HG02678 (cell line): ENCODE results near the gene PNLIP.

ENCODE experiments used
- ATAC-seq: cut with Tn5 transposase; IDR thresholded peaks from one replicate; pipeline ENCODE4 v1.9.1; 2021; ENCODE audit warnings: mild to moderate bottlenecking, moderate library complexity; ENCODE audit not compliant: unreplicated experiment

Gene PNLIP

DNA sequence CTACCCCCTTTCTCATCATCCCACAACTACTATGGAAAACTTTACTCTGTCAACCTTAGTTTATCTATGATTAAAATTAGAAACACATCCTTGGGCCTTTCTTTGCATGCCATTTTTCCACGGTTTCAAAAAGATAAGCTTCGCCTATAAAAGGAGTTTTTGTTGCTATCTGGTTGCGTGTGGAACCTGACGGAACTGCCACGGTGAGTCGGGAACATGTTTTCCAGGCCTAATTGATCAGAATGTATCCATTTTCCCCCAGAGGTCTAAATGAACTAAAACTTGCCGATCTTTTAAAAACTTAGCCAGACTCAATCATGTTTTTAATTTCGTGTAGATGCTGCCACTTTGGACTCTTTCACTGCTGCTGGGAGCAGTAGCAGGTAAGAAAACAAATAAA lies at the start of gene PNLIP:
Gene PNLIP (plus strand): TSS at position 176 of the 400 bp plus-strand sequence. CDS start 162 bp downstream, at position 338.
- ATAC-seq, result no peak

DNA sequence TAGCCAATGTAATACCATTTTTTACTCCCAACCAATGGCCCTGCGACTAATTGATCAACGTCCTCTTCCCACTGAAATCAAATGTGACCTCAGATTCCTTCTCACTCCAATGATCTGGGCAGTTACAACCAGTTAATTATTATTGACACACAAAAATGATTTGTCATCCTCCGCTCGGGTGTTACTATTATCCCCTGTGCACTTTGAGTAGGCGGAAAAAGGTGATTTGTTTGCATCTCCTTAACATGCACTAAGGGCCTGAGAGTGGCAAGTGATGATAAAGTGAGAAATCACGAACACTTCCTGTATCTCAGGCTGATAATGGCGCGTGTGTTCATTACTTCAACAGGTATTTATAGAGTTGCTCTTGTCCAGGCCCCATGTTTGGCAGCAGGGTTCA lies 40.9 kb upstream of the PNLIP start:
- no peak for ATAC-seq

DNA sequence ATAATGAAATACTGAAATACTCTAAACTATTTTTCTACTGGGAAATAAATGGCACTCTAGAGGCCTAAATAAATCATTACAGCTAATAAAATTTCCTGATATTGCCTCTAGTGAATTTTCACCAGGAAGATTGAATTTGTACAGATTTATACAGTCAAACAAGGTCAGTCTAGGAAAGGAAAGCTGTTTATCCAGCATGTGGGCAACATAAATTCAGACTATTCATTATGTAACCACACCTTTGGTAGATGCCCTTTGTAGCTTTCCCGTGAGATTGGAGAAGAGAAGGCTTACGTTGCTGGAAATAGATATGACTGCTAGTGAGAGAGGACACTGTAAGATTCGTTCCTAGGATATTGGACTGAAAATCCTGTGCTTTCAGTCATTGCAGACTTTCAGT lies 35.2 kb upstream of the PNLIP start:
- no peak for ATAC-seq

DNA sequence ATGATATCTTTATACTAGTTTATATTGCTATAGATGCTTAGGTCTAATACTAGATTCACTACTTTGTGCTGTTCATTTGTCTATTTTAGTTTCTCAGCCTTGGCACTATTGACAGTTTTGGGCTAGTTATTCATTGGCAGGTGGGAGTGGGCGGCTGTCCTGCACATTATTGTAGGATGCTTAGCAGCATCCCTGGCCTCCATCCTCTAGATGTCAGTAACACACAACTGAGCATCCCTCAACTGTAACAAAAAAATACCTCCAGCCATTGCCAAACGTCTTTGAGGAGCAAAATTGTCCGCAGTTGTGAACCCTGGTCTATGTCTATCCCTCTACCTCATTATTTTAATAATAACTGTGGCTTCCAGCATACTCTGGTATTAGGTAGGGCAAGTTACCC lies 34.4 kb upstream of the PNLIP start:
- no peak for ATAC-seq

DNA sequence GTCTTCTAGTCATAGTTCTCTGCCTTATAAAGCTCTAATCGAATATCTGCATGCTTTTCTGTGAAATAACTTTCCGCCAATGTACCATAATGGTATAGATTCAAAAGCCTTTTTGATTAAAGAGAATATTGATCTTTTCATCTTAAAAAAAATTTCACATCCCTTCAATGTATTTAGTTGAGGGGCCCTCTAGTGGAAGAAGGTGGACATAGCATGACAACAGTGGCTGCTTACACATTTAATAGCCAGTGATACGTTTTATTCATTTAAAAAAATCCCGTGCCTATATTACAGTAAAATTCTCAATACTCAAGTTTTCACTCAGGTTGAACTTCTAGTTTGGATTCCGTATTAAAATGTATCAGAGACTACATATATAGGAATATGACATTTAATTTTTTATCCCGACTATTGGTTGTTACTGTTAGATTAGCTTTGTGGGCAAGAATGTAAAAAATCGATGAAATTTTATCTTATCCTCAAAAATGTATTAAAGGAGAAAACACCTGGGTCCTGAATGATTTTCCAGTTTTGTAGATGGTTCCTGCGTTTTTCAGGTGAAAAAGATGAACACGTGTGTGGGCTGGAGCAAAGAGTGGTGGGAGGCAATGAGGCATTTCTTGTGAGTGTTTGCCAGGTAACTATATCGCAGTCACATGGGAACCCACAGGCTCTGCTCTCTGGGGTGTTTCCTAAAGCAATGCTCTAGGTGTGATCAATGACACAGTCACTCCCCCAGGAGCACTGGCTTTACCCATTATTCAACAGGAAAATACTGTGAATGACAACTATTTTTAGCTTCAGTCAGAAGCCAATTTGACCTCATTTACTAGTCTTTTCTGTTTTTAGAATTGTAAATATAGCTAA lies 24.1 kb upstream of the PNLIP start:
- peak; percentile 73 for ATAC-seq

DNA sequence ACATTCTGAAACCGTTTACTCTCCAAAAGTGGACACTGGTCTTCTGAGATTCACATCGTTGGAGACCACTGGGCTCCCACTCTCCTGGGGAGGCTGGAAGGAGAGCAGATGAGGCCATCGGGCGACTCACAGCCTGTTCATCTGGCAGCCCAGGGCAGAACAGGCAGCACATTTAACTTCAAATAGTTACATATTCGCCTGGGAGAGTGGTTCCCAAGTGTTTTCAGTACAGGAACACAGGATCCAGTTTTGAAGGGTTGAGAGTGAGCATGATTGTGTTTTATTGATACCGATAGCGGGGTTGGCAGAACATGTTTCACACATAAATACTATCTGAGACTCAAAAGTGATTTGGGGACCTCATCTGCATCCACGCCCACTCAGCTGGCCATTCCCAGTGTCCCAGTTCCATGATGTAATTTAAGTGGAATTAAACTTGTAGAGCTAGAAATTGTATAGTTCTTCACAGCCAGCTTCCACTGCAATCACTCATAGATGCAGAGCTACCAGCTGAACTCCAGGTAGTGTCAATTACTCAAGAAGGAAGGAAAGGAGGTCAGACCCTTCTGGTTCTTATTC lies 22.8 kb upstream of the PNLIP start:
- ATAC-seq, result no peak

DNA sequence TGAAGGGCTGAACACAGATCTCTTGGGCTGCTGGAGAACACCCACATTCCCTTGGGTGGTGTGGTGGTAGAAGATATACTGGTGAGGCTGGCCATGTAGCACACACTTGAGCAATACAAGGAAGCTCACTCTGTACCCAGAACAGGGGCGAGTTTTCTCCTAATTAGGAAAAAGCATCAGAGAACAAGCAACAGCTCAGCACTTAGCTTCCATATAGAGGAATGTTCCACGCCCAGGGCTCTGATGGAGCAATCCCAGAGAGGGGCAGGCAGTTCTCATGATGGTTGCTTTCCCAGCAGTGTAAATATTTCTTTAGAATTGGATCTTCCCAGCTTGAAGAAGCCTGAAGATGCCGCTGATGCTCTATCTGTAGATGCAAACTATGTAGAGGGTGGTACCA lies 21.0 kb upstream of the PNLIP start:
- no peak for ATAC-seq

DNA sequence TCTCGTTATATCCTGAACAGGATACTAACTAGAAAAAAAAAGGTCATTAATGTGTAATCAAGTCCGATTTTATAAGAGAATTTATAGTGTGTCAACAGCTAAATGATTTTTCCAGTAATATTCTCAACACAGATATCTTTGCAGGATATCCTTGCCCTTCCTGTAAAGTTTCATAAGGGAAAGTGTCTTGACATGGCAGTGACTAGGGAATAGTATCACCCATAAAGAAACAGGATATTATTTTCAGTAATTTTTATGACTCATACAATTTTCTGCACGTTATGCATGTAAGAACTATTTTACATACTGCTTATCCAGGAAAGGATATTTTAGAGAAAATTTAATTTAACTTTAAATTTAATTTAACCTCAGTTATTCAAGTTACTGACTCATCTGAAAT lies 19.5 kb upstream of the PNLIP start:
- no peak for ATAC-seq

DNA sequence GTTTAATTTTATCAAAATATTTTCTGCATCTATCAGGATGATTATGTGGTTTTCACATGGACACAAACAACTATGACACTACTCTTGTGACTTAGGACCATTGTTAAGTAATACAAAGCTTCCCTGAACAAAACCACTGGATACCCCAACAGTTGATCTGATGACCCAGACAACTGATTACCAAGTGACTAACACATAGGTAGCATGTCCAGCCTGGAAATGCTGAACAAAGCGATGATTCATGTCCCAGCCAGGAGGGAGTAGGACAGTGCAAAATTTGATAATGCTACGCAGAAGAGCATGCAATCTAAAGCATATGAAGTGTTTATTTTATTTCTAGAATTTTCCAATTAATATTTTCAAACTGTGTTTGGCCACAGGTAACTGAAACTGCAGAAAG lies 8.9 kb upstream of the PNLIP start:
- no peak for ATAC-seq

DNA sequence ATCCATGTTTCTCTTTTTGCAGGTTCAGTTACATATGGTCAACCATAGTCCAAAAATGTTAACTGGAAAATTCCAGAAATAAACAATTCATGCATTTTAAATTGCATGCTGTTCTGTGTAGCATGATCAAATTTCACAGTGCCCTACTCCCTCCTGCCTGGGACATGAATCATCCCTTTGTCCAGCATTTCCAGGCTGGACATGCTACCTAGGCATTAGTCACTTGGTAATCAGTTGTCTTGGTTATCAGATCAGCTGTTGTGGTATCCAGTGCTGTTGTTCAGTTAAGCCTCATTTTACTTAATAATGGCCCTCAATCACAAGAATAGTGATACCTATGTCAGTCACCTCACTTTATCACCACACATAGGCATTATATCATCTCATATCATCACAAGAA lies 7.3 kb upstream of the PNLIP start:
- ATAC-seq, result no peak

DNA sequence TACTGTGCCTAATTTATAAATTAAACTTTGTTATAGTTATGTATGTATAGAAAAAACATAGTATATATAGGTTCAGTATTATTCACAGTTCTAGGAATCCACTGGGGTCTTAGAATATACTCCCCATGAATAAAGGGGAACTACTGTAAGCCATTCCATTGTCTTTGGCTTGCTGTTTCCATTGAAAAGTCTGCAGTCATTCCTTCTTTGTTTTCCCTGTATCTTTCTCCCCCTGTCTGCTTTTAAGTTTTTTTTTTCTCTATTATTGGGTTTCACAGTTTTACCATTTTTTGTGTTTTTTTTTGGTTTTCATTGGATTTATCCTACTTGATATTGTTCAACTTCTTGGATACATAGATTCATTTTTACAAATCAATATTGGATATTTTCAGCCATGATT lies 6.7 kb upstream of the PNLIP start:
- ATAC-seq, result no peak

DNA sequence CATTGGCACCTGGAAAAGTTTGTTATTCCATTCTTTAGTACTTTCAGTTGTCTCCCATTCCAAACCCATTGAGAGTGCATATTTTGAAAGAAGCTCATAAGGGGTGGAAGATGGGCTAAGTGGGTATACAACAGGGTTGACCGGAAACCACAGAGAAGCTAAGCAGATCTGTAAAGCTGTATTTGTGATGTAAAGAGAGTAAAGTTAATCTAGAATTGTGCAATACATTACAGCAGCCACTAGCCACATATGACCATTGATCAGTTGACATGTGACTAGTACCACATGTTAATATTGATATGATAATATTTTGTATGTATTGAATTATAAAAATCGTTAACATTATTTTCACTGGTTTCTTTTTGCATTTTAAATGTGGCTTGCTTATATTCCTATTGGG lies 4.9 kb upstream of the PNLIP start:
- ATAC-seq, result no peak

DNA sequence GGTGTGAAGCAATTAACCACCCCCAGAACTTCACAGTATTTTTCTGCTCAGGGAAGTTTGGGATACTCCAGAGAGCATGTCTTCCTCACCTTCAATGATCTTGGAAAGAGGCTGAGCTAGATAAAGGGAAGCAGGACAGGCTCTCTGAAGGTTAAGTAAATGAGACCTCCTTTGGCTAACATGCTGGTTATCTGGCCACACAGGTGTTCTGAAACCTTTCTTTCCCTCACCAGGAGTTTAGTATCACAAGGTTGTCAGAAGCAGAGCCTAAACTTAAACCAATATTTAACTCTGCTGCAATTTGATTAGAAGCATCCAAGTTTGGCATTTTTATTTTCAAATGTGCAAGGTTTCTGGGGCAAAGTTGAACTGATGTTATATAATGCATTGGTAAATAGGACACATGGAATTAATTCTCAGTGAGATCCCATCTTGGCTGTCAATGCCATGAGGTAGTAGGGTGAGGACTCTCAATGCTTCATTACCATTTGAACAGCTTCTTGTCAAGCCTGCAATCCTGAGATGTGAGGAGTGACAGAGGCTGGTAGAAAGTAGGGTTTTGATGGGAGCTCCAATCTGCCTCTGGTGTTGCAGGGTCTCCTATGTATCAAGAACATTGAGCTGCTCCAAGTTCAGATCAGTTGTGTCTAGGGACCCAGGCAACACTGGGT lies 3.6 kb upstream of the PNLIP start:
- ATAC-seq, result no peak

DNA sequence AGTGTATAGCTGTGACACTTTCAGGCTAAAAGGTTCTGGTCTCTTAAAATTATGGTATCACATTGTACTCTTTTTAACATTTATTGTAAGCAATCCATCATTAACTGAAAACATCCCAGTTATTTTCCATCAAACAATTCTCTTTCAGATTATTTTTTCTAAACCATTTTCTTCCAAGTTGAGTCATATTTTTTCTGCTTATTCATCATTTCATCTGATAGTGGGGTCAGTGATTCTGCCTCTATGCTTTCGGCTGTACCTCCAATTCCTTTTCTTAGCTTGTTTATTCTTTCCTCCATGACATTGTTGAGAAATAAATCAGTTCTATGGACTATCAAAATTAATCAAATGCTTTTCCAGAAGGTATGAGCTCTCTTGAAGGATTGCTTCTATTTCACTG lies 609 bp upstream of the PNLIP start:
- no peak for ATAC-seq

DNA sequence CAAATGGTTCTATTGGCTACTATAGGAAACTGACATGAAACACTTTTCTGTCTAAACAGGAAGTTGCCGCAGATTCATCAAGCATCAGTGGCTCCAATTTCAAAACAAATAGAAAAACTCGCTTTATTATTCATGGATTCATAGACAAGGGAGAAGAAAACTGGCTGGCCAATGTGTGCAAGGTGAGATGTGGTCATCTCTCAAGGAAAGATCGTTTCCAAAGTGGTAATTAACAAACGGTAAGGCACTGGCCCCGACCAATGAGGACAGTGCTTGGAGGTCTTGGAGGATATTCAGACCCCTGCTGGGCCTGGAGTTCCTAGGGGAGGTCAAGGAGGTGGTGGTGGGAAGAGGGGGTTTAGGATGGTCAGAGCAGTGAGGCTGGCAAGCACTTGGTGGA lies 2.6 kb downstream of the PNLIP start:
- no peak for ATAC-seq

DNA sequence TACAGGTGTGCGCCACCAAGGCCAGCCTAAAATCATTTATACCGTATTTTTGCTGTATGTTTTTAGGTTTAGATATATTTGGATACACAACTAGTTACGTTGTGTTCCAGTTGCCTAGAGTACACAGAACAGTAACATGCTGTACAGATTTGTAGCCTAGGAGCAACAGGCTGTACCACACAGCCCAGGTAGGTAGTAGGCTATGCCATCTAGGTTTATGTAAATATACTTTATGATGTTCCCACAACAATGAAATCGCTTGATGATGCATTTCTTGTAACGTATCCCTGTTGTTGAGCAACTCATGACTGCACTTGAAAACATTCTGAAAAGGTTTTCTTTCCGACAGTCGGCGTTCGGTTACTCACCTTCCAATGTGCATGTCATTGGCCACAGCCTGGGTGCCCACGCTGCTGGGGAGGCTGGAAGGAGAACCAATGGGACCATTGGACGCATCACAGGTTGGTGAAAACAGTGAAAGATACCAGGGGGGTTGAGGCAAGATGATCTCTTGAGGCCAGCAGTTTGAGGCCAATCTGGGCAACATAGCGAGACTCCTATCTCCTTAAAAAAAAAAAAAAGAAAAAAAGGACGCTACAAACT lies 7.7 kb downstream of the PNLIP start:
- no peak for ATAC-seq

DNA sequence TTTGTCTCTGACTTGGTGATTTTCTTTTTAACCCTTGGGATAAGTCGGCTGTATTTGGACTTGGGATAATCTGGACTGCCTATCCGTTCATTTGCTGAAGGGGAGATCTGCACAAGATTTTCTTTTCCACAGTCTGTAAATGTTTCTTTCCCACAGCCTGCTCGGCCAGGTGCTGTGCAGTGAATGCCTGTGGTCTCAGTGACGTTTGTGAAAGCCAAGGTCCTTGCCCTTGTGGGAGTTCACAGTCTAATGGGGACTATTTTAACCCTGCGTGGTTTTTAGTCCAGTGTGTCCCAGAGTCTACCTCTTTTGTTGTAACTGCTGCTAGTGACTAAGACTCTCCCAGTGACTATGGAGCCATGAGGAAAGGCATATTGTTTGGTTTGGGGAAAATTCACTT lies 8.9 kb downstream of the PNLIP start:
- ATAC-seq, result no peak

DNA sequence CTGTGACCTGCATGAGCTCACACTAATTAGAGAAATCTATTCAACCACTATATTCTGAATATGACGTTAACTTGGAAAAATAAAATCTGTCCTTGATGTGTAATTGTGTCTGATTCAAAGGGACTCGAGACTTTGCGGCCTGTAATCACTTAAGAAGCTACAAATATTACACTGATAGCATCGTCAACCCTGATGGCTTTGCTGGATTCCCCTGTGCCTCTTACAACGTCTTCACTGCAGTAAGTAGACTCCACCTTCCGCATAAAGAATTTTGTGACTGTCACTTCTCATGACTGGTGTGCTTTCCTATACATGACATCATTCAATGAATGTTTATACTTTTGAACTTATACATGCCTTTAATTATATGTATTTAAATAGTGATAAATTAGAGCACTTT lies 10.1 kb downstream of the PNLIP start:
- ATAC-seq, result no peak

DNA sequence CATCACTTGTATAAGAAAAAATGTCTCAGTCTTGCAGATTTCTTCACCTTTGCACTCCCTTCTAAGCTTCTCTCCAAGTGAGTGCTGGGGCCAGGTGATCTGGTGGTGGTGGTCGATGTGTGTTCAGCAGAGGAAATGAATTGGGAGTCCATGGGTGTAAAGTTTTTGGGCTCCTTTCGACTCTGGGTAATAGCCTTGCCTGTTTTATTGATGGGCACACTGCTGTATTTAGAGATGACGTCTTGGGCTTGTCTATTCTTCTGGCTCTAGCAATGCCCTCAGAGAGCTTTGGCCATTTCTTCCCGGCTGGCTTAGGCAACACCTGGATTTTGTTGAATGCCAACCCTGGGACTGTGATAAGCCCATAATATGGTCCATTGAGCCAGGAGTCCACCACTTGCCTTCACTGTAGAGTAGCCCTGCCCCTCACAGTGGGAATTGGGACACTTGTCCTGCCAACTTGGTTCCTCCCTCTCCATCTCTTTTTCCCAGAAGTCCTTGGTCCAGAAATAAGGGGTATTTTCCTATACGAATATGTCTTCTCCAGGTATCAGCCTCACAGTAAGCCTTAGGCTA lies 11.7 kb downstream of the PNLIP start:
- no peak for ATAC-seq

DNA sequence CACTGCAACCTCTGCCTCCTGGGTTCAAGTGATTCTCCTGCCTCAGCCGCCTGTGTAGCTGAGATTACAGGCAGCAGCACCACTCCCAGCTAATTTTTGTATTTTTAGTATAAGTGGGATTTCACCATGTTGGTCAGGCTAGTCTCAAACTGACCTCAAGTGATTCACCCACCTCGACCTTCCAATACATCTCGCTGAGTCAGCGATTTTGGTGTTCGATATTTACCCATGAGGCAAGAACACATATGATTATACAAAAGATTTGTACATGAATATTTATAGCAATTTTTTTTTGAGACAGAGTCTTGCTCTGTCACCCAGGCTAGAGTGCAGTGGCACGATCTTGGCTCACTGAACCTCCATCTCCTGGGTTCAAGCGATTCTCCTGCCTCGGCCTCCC lies 19.8 kb downstream of the PNLIP start:
- no peak for ATAC-seq

DNA sequence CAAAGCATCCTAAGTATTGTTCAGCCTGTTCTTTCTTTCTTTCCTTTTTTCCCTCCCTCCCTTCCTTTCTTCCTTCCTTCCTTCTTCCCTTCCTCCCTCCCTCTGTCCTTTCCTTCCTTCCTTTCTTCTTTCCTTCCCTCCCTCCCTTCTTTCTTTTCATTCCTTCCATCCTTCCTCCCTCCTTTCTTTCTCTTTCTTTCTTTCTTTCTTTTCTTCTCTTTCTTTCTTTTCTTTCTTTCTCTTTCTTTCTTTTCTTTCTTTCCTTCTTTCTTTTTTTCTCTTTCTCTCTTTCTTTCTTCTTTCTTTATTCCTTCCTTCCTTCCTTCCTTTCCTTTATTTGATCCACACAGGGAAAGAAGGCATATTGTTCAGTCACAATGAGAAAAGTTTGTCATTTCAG lies 21.2 kb downstream of the PNLIP start:
- no peak for ATAC-seq
